Esophagus squamous epithelium (tissue), 4 donors: ENCODE measurements around the gene PCSK5.

ENCODE experiments used
- CTCF ChIP-seq, 6 experiments: fragments of 450-650 bp in 4 of 6; fragments of 200-600 bp in 2 of 6; sonication (generic) in 2 of 6; IDR thresholded peaks; one replicate each; pipeline ENCODE4 v1.5.1; 2016 to 2019; ENCODE audit warnings: antibody characterized with exemption in 6 of 6, mild to moderate bottlenecking in 4 of 6, moderate library complexity in 4 of 6
- POLR2A ChIP-seq, 4 donors: fragments of 450-650 bp; IDR thresholded peaks; one replicate each; pipeline ENCODE4 v1.6.1; 2017; ENCODE audit warnings: antibody characterized with exemption in 4 of 4, mild to moderate bottlenecking in 4 of 4, moderate library complexity in 3 of 4

- TF ChIP-seq CTCF (IDR thresholded peaks at IDR 0.05) (no peak), POLR2A (IDR thresholded peaks at IDR 0.05) (no peak)
Measured at GRCh38 chr9:76200745-76201144, 310.3 kb downstream of the PCSK5 start.
